RWPE2 (cell line): ENCODE data around the gene SPON1.

Experiments
- ATAC-seq: fragments of 200-7000 bp; cut with Tn5 transposase; 3 replicates; pipeline ENCODE4 v1.9.1; 2021; ENCODE audit warnings: low read depth
- DNase-seq: peaks from one replicate; pipeline ENCODE4 v3.0.0-alpha.2; 2020; ENCODE audit warnings: low spot score
- H3K27ac ChIP-seq: fragments of 450-650 bp; 2 replicates; pipeline ENCODE4 v1.5.1; 2017; ENCODE audit warnings: mild to moderate bottlenecking; ENCODE audit not compliant: poor library complexity, severe bottlenecking
- H3K27me3 ChIP-seq: fragments of 250-450 bp; sonication (Bioruptor Pico); 2 replicates; pipeline ENCODE4 v1.5.1; 2021; ENCODE audit warnings: mild to moderate bottlenecking, moderate library complexity; ENCODE audit not compliant: insufficient read depth, poor library complexity, severe bottlenecking
- H3K36me3 ChIP-seq: fragments of 250-450 bp; sonication (Bioruptor Pico); 2 replicates; pipeline ENCODE4 v1.5.1; 2020; ENCODE audit warnings: low read depth, mild to moderate bottlenecking, moderate library complexity
- H3K4me1 ChIP-seq: fragments of 250-450 bp; sonication (Bioruptor Pico); 2 replicates; pipeline ENCODE4 v1.5.1; 2021; ENCODE audit warnings: mild to moderate bottlenecking, moderate library complexity; ENCODE audit not compliant: insufficient read depth, poor library complexity, severe bottlenecking
- H3K4me3 ChIP-seq: fragments of 250-450 bp; sonication (Bioruptor Pico); 2 replicates; pipeline ENCODE4 v1.5.1; 2021; ENCODE audit warnings: mild to moderate bottlenecking, moderate library complexity; ENCODE audit not compliant: severe bottlenecking
- H3K9me3 ChIP-seq: fragments of 250-450 bp; sonication (Bioruptor Pico); 2 replicates; pipeline ENCODE4 v1.5.1; 2021; ENCODE audit warnings: mild to moderate bottlenecking, moderate library complexity; ENCODE audit not compliant: severe bottlenecking
- CTCF ChIP-seq: fragments of 450-650 bp; IDR thresholded peaks from one replicate; pipeline ENCODE4 v1.5.1; 2017; ENCODE audit warnings: mild to moderate bottlenecking, moderate library complexity; ENCODE audit not compliant: poor library complexity, severe bottlenecking

SPON1 gene

GRCh38 chr11:14288189-14288935, 325.8 kb downstream of the SPON1 start:
- peak overlapping the region; percentile 26 for H3K27ac ChIP-seq
- no peaks in the 10 kb centered on the region for H3K9me3 ChIP-seq
- H3K4me3 ChIP-seq = no peak overlapping the region
- DNase-seq (no peak), ATAC-seq (peak; percentile 71)
- no peaks in the 10 kb centered on the region for H3K27me3 ChIP-seq
- peaks cover 51% of the 10 kb centered on the region for H3K36me3 ChIP-seq
- no peak for TF ChIP-seq CTCF
- peaks cover 6% of the 10 kb centered on the region for H3K4me1 ChIP-seq

GRCh38 chr11:14290422-14290821, 327.9 kb downstream of the SPON1 start:
- Histone ChIP-seq H3K4me1 (peaks cover 6% of the 10 kb centered on the region), H3K36me3 (peaks cover 60% of the 10 kb centered on the region), H3K27me3 (no peaks in the 10 kb centered on the region), H3K9me3 (no peaks in the 10 kb centered on the region), H3K27ac (no peak overlapping the region), H3K4me3 (no peak overlapping the region)
- DNase-seq (no peak), ATAC-seq (no peak)
- TF ChIP-seq CTCF = no peak

GRCh38 chr11:14299921-14300320, 337.4 kb downstream of the SPON1 start:
- Histone ChIP-seq H3K36me3 (peaks cover 4% of the 10 kb centered on the region), H3K27ac (no peak overlapping the region), H3K9me3 (no peaks in the 10 kb centered on the region), H3K4me1 (no peaks in the 10 kb centered on the region), H3K4me3 (no peak overlapping the region), H3K27me3 (no peaks in the 10 kb centered on the region)
- no peak for TF ChIP-seq CTCF
- no peak for DNase-seq
- ATAC-seq = no peak

GRCh38 chr11:14300661-14301304, 338.3 kb downstream of the SPON1 start:
- Histone ChIP-seq H3K27ac (no peak overlapping the region), H3K9me3 (no peaks in the 10 kb centered on the region), H3K27me3 (no peaks in the 10 kb centered on the region), H3K4me3 (no peak overlapping the region), H3K4me1 (no peaks in the 10 kb centered on the region), H3K36me3 (no peaks in the 10 kb centered on the region)
- ATAC-seq = peak; percentile 96
- TF ChIP-seq CTCF = peak; percentile 92
- DNase-seq = no peak

- H3K27ac ChIP-seq = no peak overlapping the region
- H3K4me1 ChIP-seq = peaks cover 15% of the 10 kb centered on the region
- H3K36me3 ChIP-seq = no peaks in the 10 kb centered on the region
- ATAC-seq = no peak
- H3K9me3 ChIP-seq = no peaks in the 10 kb centered on the region
- TF ChIP-seq CTCF = no peak
- DNase-seq = no peak
- no peaks in the 10 kb centered on the region for H3K27me3 ChIP-seq
- H3K4me3 ChIP-seq = no peak overlapping the region
Measured at GRCh38 chr11:14304601-14305000, 342.1 kb downstream of the SPON1 start.
